Natural killer cell treated with Interleukin-12 subunit alpha and Interleukin-12 subunit beta and Interleukin-15 and Interleukin-18, amount 100 ng/mL, for 72 hours (primary cell): ENCODE results near the gene SCP2. TPM values are rescaled to one million over a fixed set of nuclear protein-coding genes. Genes with fewer than 3 reads are reported as not detected.

Experiments used
- total RNA-seq, 2 donors: library from RNA; stranded (reverse); gene quantifications; one replicate each; pipeline ENCODE4 v1.2.3, GENCODE V29; 2022

SCP2 gene
- total RNA-seq, 2 donors from 2014 or later = 75.1 to 86.8 TPM

Other genes starting within 250 kb of the SCP2 start
- 10 to 100 TPM; 18.8 to 39.9 TPM for gene COA7, start 228.9 kb upstream of the SCP2 start, total RNA-seq
- 1 to 10 TPM; 5.8 to 8.3 TPM for gene ZYG11B, start 200.8 kb upstream of the SCP2 start, total RNA-seq
- gene ZYG11A, start 84.5 kb upstream of the SCP2 start, total RNA-seq = 1 to 10 TPM in 1 of 2 donors, under 1 TPM in 1; 0.07 to 1.0 TPM
- gene ECHDC2, start 5.5 kb upstream of the SCP2 start, total RNA-seq = 10 to 100 TPM; 65.1 to 77.6 TPM
- not detected for gene PODN, start 134.9 kb downstream of the SCP2 start, total RNA-seq
- 1 to 10 TPM in 1 of 2 donors, under 1 TPM in 1; 0.29 to 1.1 TPM for gene SLC1A7, start 215.4 kb downstream of the SCP2 start, total RNA-seq